Chondrocyte (in vitro differentiated cells): ENCODE measurements around the gene CREB5. TPM values are rescaled to one million over a fixed set of nuclear protein-coding genes. Genes with fewer than 3 reads are reported as not detected.
"Not testable (repeated sequence)": the region's sequence is repeated elsewhere in the genome, so short reads cannot be mapped to it uniquely, and the experiment has no call there.

Experiments
- DNase-seq: peaks from one replicate; pipeline ENCODE4 v3.0.0; 2021; ENCODE audit warnings: mixed read lengths, low spot score
- H3K27ac Mint-ChIP-seq: one replicate; pipeline ENCODE4 v1.8.0; 2021; ENCODE audit warnings: mild to moderate bottlenecking, moderate library complexity, mixed read lengths; ENCODE audit not compliant: unreplicated experiment
- H3K27me3 Mint-ChIP-seq: 2 replicates; pipeline ENCODE4 v1.8.0; 2021; ENCODE audit warnings: low read depth, mixed read lengths
- H3K36me3 Mint-ChIP-seq: 2 replicates; pipeline ENCODE4 v1.8.0; 2021; ENCODE audit warnings: low read depth, mixed read lengths
- H3K4me1 Mint-ChIP-seq: 2 replicates; pipeline ENCODE4 v1.8.0; 2021; ENCODE audit warnings: low read depth, mild to moderate bottlenecking, mixed read lengths
- H3K4me3 Mint-ChIP-seq: one replicate; pipeline ENCODE4 v1.8.0; 2021; ENCODE audit warnings: mild to moderate bottlenecking, moderate library complexity, mixed read lengths; ENCODE audit not compliant: unreplicated experiment
- H3K9me3 Mint-ChIP-seq: 2 replicates; pipeline ENCODE4 v1.8.0; 2021; ENCODE audit warnings: low read depth, mixed read lengths
- total RNA-seq: library from RNA; stranded (reverse); gene quantifications from 3 replicates; pipeline ENCODE4 v1.2.1, GENCODE V29; 2021
- TF ChIP-seq, protein P1 (sequence below): fragments of 200-600 bp; sonication (generic); IDR thresholded peaks from 2 replicates; pipeline ENCODE4 v1.5.0; 2021; ENCODE audit warnings: antibody characterized with exemption, mild to moderate bottlenecking, moderate library complexity

Gene CREB5
- total RNA-seq, 1 donor from 2014 or later = 8.2 TPM

DNA sequence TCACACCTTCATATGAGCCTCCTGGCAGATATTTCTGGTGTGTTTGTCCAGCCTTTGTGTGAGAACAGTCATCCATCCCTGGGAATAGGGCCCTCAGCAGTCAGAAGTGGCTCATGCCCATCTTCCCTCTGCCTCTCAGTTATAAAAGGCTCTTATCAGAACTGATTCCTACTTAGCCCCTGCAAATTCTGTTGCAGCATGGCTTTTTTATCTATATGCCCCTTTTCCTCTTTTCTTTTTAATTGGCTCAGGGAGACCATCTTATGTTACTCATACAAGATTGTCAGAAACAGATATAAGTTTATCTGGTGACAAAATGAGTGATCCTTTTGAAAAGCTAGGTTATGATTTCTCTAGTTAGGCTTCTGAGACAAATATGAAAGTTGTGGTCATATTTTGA lies 194.1 kb downstream of the CREB5 start:
- TF ChIP-seq, protein P1, sequence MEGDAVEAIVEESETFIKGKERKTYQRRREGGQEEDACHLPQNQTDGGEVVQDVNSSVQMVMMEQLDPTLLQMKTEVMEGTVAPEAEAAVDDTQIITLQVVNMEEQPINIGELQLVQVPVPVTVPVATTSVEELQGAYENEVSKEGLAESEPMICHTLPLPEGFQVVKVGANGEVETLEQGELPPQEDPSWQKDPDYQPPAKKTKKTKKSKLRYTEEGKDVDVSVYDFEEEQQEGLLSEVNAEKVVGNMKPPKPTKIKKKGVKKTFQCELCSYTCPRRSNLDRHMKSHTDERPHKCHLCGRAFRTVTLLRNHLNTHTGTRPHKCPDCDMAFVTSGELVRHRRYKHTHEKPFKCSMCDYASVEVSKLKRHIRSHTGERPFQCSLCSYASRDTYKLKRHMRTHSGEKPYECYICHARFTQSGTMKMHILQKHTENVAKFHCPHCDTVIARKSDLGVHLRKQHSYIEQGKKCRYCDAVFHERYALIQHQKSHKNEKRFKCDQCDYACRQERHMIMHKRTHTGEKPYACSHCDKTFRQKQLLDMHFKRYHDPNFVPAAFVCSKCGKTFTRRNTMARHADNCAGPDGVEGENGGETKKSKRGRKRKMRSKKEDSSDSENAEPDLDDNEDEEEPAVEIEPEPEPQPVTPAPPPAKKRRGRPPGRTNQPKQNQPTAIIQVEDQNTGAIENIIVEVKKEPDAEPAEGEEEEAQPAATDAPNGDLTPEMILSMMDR = no peak
- H3K27me3 Mint-ChIP-seq = no peaks in the 10 kb centered on the region
- peaks cover 2% of the 10 kb centered on the region for H3K36me3 Mint-ChIP-seq
- H3K27ac Mint-ChIP-seq = no peak overlapping the region
- H3K9me3 Mint-ChIP-seq = peaks cover 3% of the 10 kb centered on the region
- H3K4me3 Mint-ChIP-seq = no peak overlapping the region
- no peak for DNase-seq
- H3K4me1 Mint-ChIP-seq = peaks cover 15% of the 10 kb centered on the region

- TF ChIP-seq, protein P1 = no peak
- H3K9me3 Mint-ChIP-seq = no peaks in the 10 kb centered on the region
- peaks cover 2% of the 10 kb centered on the region for H3K36me3 Mint-ChIP-seq
- no peak overlapping the region for H3K27ac Mint-ChIP-seq
- H3K27me3 Mint-ChIP-seq = no peaks in the 10 kb centered on the region
- no peak overlapping the region for H3K4me3 Mint-ChIP-seq
- peaks cover 15% of the 10 kb centered on the region for H3K4me1 Mint-ChIP-seq
- DNase-seq = no peak
These were observed 195.5 kb downstream of the CREB5 start for GRCh38 chr7:28607855-28608193.

GRCh38 chr7:28608237-28608656 lies 195.9 kb downstream of the CREB5 start:
- Mint-ChIP-seq H3K4me3 (no peak overlapping the region), H3K36me3 (peaks cover 2% of the 10 kb centered on the region), H3K27ac (no peak overlapping the region), H3K27me3 (no peaks in the 10 kb centered on the region), H3K4me1 (peaks cover 15% of the 10 kb centered on the region), H3K9me3 (no peaks in the 10 kb centered on the region)
- TF ChIP-seq, protein P1 = no peak
- no peak for DNase-seq

- Mint-ChIP-seq H3K27me3 (no peaks in the 10 kb centered on the region), H3K4me3 (no peak overlapping the region), H3K27ac (no peak overlapping the region), H3K9me3 (no peaks in the 10 kb centered on the region), H3K36me3 (peaks cover 2% of the 10 kb centered on the region), H3K4me1 (peaks cover 15% of the 10 kb centered on the region)
- TF ChIP-seq, protein P1 = no peak
- DNase-seq = no peak
These were observed 196.4 kb downstream of the CREB5 start for GRCh38 chr7:28608731-28609130.

DNA sequence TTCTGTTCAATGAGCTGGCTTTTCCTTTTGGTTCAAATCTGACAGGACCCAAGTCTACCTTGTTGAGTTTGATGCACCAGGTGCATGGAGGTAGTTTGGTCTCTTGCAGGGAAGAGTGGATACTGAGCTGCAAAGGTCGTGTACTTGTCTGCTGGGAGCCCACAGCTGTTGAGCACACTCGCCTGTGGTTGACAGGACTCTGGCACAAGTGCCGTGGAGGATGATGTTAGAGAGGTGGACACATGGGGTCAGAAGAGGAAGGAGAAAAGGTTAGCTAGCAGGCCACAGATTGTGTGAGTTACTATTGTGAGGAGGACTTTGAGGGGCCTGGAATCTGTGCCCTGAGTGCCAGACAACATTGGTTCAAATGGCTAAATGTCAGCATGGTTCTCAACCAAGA lies 197.3 kb downstream of the CREB5 start:
- H3K9me3 Mint-ChIP-seq = no peaks in the 10 kb centered on the region
- peaks cover 2% of the 10 kb centered on the region for H3K36me3 Mint-ChIP-seq
- no peak for DNase-seq
- H3K4me3 Mint-ChIP-seq = no peak overlapping the region
- no peak overlapping the region for H3K27ac Mint-ChIP-seq
- no peaks in the 10 kb centered on the region for H3K27me3 Mint-ChIP-seq
- TF ChIP-seq, protein P1 = no peak
- H3K4me1 Mint-ChIP-seq = peaks cover 15% of the 10 kb centered on the region

DNA sequence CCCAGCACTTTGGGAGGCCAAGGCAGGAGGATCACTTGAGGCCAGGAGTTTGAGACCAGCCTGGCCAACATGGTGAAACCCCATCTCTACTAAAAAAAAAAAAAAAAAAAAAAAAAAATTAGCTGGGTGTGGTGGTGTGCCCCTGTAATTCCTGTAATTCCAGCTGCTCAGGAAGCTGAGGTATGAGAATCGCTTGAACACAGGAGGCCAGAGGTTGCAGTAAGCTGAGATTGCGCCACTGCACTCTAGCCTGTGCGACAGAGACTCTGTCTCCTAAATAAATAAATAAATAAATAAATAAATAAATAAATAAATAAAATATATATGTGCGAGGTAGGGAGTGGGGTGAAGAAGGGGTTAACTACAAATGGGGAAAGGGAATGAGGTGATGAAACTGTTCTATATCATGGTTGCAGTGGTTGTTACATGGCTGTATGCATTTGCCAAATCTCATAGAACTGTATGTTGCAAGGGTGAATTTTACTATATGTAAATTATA lies 199.1 kb downstream of the CREB5 start:
- H3K36me3 Mint-ChIP-seq, H3K27me3 Mint-ChIP-seq, DNase-seq, H3K4me3 Mint-ChIP-seq, H3K27ac Mint-ChIP-seq, H3K9me3 Mint-ChIP-seq: not testable (repeated sequence)
- H3K4me1 Mint-ChIP-seq = peaks cover 15% of the 10 kb centered on the region
